ENCODE measurements around the gene ATG10. TPM values are rescaled to one million over a fixed set of nuclear protein-coding genes. Genes with fewer than 3 reads are reported as not detected.
A peak's percentile ranks its signal among the peaks of the same experiment; 100 is the strongest.

The ATG10 gene
- total and polyA plus RNA-seq, 2 experiments from 2014 or later: 12.5 to 17.7 TPM

DNA sequence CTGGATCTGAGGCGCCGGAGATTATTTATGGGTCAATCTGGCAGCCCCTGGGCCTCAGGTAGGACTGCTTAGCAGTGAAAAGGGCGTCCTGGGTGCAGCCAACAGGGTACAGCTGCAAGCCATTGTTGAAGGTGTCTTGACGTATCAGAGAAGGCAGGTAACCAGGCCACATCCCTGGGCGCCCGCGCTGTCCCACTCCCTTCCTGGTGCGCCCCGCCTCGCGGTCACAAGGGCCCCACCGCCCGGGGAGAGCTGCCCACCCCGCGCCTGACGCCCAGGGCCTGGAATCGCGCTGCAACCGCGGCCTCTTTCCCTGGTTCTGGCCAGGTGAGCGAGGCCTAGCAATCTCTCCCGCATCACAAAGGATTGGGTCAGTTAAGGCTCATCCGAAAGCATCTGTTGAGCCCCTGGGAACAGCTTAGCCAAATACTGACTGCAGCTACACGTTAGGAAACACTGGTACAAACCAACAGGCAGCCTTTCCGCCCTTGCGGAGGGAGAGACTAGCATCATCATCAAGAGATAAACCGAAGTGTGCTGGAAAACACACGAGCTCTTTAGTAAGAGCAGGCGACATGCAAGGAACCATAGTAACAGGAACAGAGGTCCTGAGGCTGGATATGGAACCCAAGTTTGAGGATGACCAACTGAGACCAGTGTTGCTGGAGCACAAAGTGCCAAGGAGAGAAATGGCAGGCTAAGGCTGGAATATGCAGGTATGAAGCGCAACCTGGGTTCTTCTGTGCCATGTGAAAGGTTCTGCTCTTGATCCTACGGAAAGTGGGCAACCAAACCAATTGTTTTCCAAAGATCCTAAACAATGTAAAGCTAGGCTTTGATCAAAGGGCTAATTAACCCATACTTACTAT, 302.8 kb downstream of the ATG10 start:
- H4K20me1 ChIP-seq (replicated peaks; ENCODE audit: insufficient read depth): no peaks in the 10 kb centered on the region; the same call in none of the 2 replicates
- Mint-ChIP-seq H3K36me3 (ENCODE audit: low read depth) (peaks cover 65% of the 10 kb centered on the region), H3K4me3 (peak overlapping the region; percentile 49), H3K27ac (peak overlapping the region; percentile 97), H3K9me3 (no peaks in the 10 kb centered on the region), H3K27me3 (ENCODE audit: insufficient read depth, low read depth, poor library complexity) (peaks cover 26% of the 10 kb centered on the region), H3K4me1 (peaks cover 61% of the 10 kb centered on the region)
- H3K4me1 ChIP-seq (ENCODE audit: insufficient read depth): peaks cover 41% of the 10 kb centered on the region
- ATAC-seq (peak; percentile 75), DNase-seq (ENCODE audit: low spot score) (peak; percentile 90)
- H3K36me3 ChIP-seq (ENCODE audit: insufficient read depth): peaks cover 29% of the 10 kb centered on the region
- H3K27ac ChIP-seq (ENCODE audit: low read depth): peak overlapping the region; percentile 92
- TF ChIP-seq ZNF114 (CRISPR knock-in tag; IDR thresholded peaks at IDR 0.05) (no peak), ETS1 (IDR thresholded peaks at IDR 0.05) (peak; percentile 27; the same call in 1 of the 2 replicates), CTCF (conservative IDR thresholded peaks at IDR 0.05; ENCODE audit: low read depth in 2 of 2) (no peak), ZNF462 (CRISPR knock-in tag; IDR thresholded peaks at IDR 0.05) (no peak), CREB1 (CRISPR knock-in tag; IDR thresholded peaks at IDR 0.05; ENCODE audit: low read depth) (peak; percentile 44), POLR2AphosphoS5 (IDR thresholded peaks at IDR 0.05; ENCODE audit: low read depth) (peak; percentile 92), JUNB (IDR thresholded peaks at IDR 0.05; ENCODE audit: unreplicated experiment) (no peak)
- H3K9me2 ChIP-seq (ENCODE audit: insufficient read depth): no peaks in the 10 kb centered on the region
- H3K4me3 ChIP-seq: peak overlapping the region; percentile 17; the same call in 1 of the 2 replicates
- peaks cover 27% of the 10 kb centered on the region for H3F3A ChIP-seq (replicated peaks; ENCODE audit: low read depth)
- H3K4me2 ChIP-seq: peak overlapping the region; percentile 45; the same call in 1 of the 2 replicates
- peaks cover 22% of the 10 kb centered on the region for H3K79me2 ChIP-seq (replicated peaks; ENCODE audit: insufficient read depth)
- H2AFZ ChIP-seq: no peak overlapping the region
- H3K27me3 ChIP-seq (ENCODE audit: insufficient read depth): no peaks in the 10 kb centered on the region
